ENCODE measurements around the gene ZSCAN10.

Gene ZSCAN10

GRCh38 chr16:3143189-3143588 is 44.1 kb upstream of the ZSCAN10 start:
- H3K27me3 ChIP-seq (ENCODE audit: insufficient read depth, low read length) = no peaks in the 10 kb centered on the region
- no peaks in the 10 kb centered on the region for H3K79me2 ChIP-seq (ENCODE audit: control insufficient read depth, insufficient read depth, low read length, poor library complexity)
- H4K91ac ChIP-seq (ENCODE audit: low read depth, low read length) = no peak overlapping the region
- no peak overlapping the region for H2BK12ac ChIP-seq (ENCODE audit: low read length)
- H3K23ac ChIP-seq (ENCODE audit: low read length) = no peak overlapping the region
- H4K12ac ChIP-seq (ENCODE audit: low read depth, low read length) = no peak overlapping the region
- H3K4me3 ChIP-seq (ENCODE audit: low read depth, low read length) = no peak overlapping the region
- no peak overlapping the region for H2BK5ac ChIP-seq (ENCODE audit: low read depth, low read length, poor library complexity)
- H3K4ac ChIP-seq (ENCODE audit: low read depth, low read length) = no peak overlapping the region
- H3K27ac ChIP-seq (ENCODE audit: low read depth, low read length) = no peak overlapping the region
- no peak for DNase-seq
- no CpG with 5 or more reads among the region's 11 CpGs for WGBS (ENCODE audit: extremely low coverage, insufficient coverage, insufficient read length)
- H3K79me1 ChIP-seq (ENCODE audit: low read length) = no peaks in the 10 kb centered on the region
- H3K9ac ChIP-seq (ENCODE audit: low read length) = no peak overlapping the region
- no peak overlapping the region for H4K8ac ChIP-seq (ENCODE audit: low read depth, low read length)
- peaks cover 31 to 32% of the 10 kb centered on the region in 2 experiments for H3K36me3 ChIP-seq (ENCODE audit: control insufficient read depth in 1 of 2, insufficient read depth in 2 of 2, low read length in 2 of 2)
- peaks cover 3% of the 10 kb centered on the region for H3K9me3 ChIP-seq (ENCODE audit: insufficient read depth, low read depth, low read length)
- H2AFZ ChIP-seq (ENCODE audit: insufficient read depth, low read length, poor library complexity) = no peak overlapping the region
- H2BK120ac ChIP-seq (ENCODE audit: insufficient read depth, low read length, poor library complexity) = no peak overlapping the region
- H3K4me2 ChIP-seq (ENCODE audit: low read length) = no peak overlapping the region
- no peak overlapping the region for H3K14ac ChIP-seq (ENCODE audit: low read length)
- H3K18ac ChIP-seq (ENCODE audit: low read length) = no peak overlapping the region
- peaks cover 6 to 13% of the 10 kb centered on the region in 2 experiments for H3K4me1 ChIP-seq (ENCODE audit: control insufficient read depth in 1 of 2, insufficient read depth in 2 of 2, low read length in 2 of 2)
- no peak overlapping the region for H2AK5ac ChIP-seq (ENCODE audit: low read length)

GRCh38 chr16:3142770-3143169 is 43.7 kb upstream of the ZSCAN10 start:
- H4K12ac ChIP-seq (ENCODE audit: low read depth, low read length) = no peak overlapping the region
- no peak overlapping the region for H2AFZ ChIP-seq (ENCODE audit: insufficient read depth, low read length, poor library complexity)
- no peaks in the 10 kb centered on the region for H3K79me1 ChIP-seq (ENCODE audit: low read length)
- H3K36me3 ChIP-seq (ENCODE audit: control insufficient read depth in 1 of 2, insufficient read depth in 2 of 2, low read length in 2 of 2) = peaks cover 31 to 32% of the 10 kb centered on the region in 2 experiments
- H3K9me3 ChIP-seq (ENCODE audit: insufficient read depth, low read depth, low read length) = peaks cover 3% of the 10 kb centered on the region
- no peak overlapping the region for H4K91ac ChIP-seq (ENCODE audit: low read depth, low read length)
- peaks cover 6 to 14% of the 10 kb centered on the region in 2 experiments for H3K4me1 ChIP-seq (ENCODE audit: control insufficient read depth in 1 of 2, insufficient read depth in 2 of 2, low read length in 2 of 2)
- H3K14ac ChIP-seq (ENCODE audit: low read length) = no peak overlapping the region
- no peak overlapping the region for H3K18ac ChIP-seq (ENCODE audit: low read length)
- H3K4me2 ChIP-seq (ENCODE audit: low read length) = no peak overlapping the region
- H3K4me3 ChIP-seq (ENCODE audit: low read depth, low read length) = no peak overlapping the region
- no peak overlapping the region for H2BK5ac ChIP-seq (ENCODE audit: low read depth, low read length, poor library complexity)
- DNase-seq = no peak
- no peaks in the 10 kb centered on the region for H3K27me3 ChIP-seq (ENCODE audit: insufficient read depth, low read length)
- H3K9ac ChIP-seq (ENCODE audit: low read length) = no peak overlapping the region
- no peak overlapping the region for H4K8ac ChIP-seq (ENCODE audit: low read depth, low read length)
- no peak overlapping the region for H2BK120ac ChIP-seq (ENCODE audit: insufficient read depth, low read length, poor library complexity)
- H2AK5ac ChIP-seq (ENCODE audit: low read length) = no peak overlapping the region
- WGBS (ENCODE audit: extremely low coverage, insufficient coverage, insufficient read length) = no CpG with 5 or more reads among the region's 13 CpGs
- no peak overlapping the region for H2BK12ac ChIP-seq (ENCODE audit: low read length)
- no peak overlapping the region for H3K27ac ChIP-seq (ENCODE audit: low read depth, low read length)
- H3K4ac ChIP-seq (ENCODE audit: low read depth, low read length) = no peak overlapping the region
- H3K23ac ChIP-seq (ENCODE audit: low read length) = no peak overlapping the region
- H3K79me2 ChIP-seq (ENCODE audit: control insufficient read depth, insufficient read depth, low read length, poor library complexity) = no peaks in the 10 kb centered on the region

GRCh38 chr16:3142327-3142726 is 43.2 kb upstream of the ZSCAN10 start:
- H3K4ac ChIP-seq (ENCODE audit: low read depth, low read length) = no peak overlapping the region
- no peak overlapping the region for H4K12ac ChIP-seq (ENCODE audit: low read depth, low read length)
- no peak overlapping the region for H3K23ac ChIP-seq (ENCODE audit: low read length)
- H3K79me1 ChIP-seq (ENCODE audit: low read length) = no peaks in the 10 kb centered on the region
- peaks cover 6 to 14% of the 10 kb centered on the region in 2 experiments for H3K4me1 ChIP-seq (ENCODE audit: control insufficient read depth in 1 of 2, insufficient read depth in 2 of 2, low read length in 2 of 2)
- no peak overlapping the region for H3K27ac ChIP-seq (ENCODE audit: low read depth, low read length)
- H4K91ac ChIP-seq (ENCODE audit: low read depth, low read length) = no peak overlapping the region
- no peak overlapping the region for H2BK120ac ChIP-seq (ENCODE audit: insufficient read depth, low read length, poor library complexity)
- no peak for DNase-seq
- no peak overlapping the region for H3K9ac ChIP-seq (ENCODE audit: low read length)
- H3K18ac ChIP-seq (ENCODE audit: low read length) = no peak overlapping the region
- no peak overlapping the region for H2AFZ ChIP-seq (ENCODE audit: insufficient read depth, low read length, poor library complexity)
- H3K4me2 ChIP-seq (ENCODE audit: low read length) = no peak overlapping the region
- no peak overlapping the region for H3K4me3 ChIP-seq (ENCODE audit: low read depth, low read length)
- H2BK12ac ChIP-seq (ENCODE audit: low read length) = no peak overlapping the region
- peaks cover 3% of the 10 kb centered on the region for H3K9me3 ChIP-seq (ENCODE audit: insufficient read depth, low read depth, low read length)
- H3K79me2 ChIP-seq (ENCODE audit: control insufficient read depth, insufficient read depth, low read length, poor library complexity) = no peaks in the 10 kb centered on the region
- no CpG with 5 or more reads among the region's 22 CpGs for WGBS (ENCODE audit: extremely low coverage, insufficient coverage, insufficient read length)
- no peak overlapping the region for H2BK5ac ChIP-seq (ENCODE audit: low read depth, low read length, poor library complexity)
- H3K27me3 ChIP-seq (ENCODE audit: insufficient read depth, low read length) = no peaks in the 10 kb centered on the region
- no peak overlapping the region for H4K8ac ChIP-seq (ENCODE audit: low read depth, low read length)
- peaks cover 32 to 35% of the 10 kb centered on the region in 2 experiments for H3K36me3 ChIP-seq (ENCODE audit: control insufficient read depth in 1 of 2, insufficient read depth in 2 of 2, low read length in 2 of 2)
- H3K14ac ChIP-seq (ENCODE audit: low read length) = no peak overlapping the region
- no peak overlapping the region for H2AK5ac ChIP-seq (ENCODE audit: low read length)

- Histone ChIP-seq H3K4me3 (ENCODE audit: low read depth, low read length) (no peak overlapping the region), H3K27ac (ENCODE audit: low read depth, low read length) (no peak overlapping the region), H2BK12ac (ENCODE audit: low read length) (no peak overlapping the region), H3K4ac (ENCODE audit: low read depth, low read length) (no peak overlapping the region), H3K27me3 (ENCODE audit: insufficient read depth, low read length) (no peaks in the 10 kb centered on the region), H3K18ac (ENCODE audit: low read length) (no peak overlapping the region), H4K91ac (ENCODE audit: low read depth, low read length) (no peak overlapping the region), H3K9me3 (ENCODE audit: insufficient read depth, low read depth, low read length) (peaks cover 3% of the 10 kb centered on the region), H3K14ac (ENCODE audit: low read length) (no peak overlapping the region), H3K36me3 (ENCODE audit: control insufficient read depth in 1 of 2, insufficient read depth in 2 of 2, low read length in 2 of 2) (peaks cover 33 to 35% of the 10 kb centered on the region in 2 experiments), H3K9ac (ENCODE audit: low read length) (no peak overlapping the region), H4K12ac (ENCODE audit: low read depth, low read length) (no peak overlapping the region), H2AK5ac (ENCODE audit: low read length) (no peak overlapping the region), H3K23ac (ENCODE audit: low read length) (no peak overlapping the region), H3K79me1 (ENCODE audit: low read length) (no peaks in the 10 kb centered on the region), H3K4me1 (ENCODE audit: control insufficient read depth in 1 of 2, insufficient read depth in 2 of 2, low read length in 2 of 2) (peaks cover 6 to 14% of the 10 kb centered on the region in 2 experiments), H4K8ac (ENCODE audit: low read depth, low read length) (no peak overlapping the region), H2BK120ac (ENCODE audit: insufficient read depth, low read length, poor library complexity) (no peak overlapping the region), H2BK5ac (ENCODE audit: low read depth, low read length, poor library complexity) (no peak overlapping the region), H3K79me2 (ENCODE audit: control insufficient read depth, insufficient read depth, low read length, poor library complexity) (no peaks in the 10 kb centered on the region), H3K4me2 (ENCODE audit: low read length) (no peak overlapping the region), H2AFZ (ENCODE audit: insufficient read depth, low read length, poor library complexity) (no peak overlapping the region)
- no peak for DNase-seq
- WGBS (ENCODE audit: extremely low coverage, insufficient coverage, insufficient read length) = no CpG with 5 or more reads among the region's 23 CpGs
Measured at GRCh38 chr16:3141781-3142311, 42.8 kb upstream of the ZSCAN10 start.

Data from trophoblast cell (in vitro differentiated cells and primary cell).